KMS-11 (cell line): Measurements from ENCODE around the gene BTBD19.

Experiments
- H2AFZ ChIP-seq: fragments of 200-600 bp; sonication (generic); 2 replicates; pipeline ENCODE4 v1.6.1; 2016; ENCODE audit warnings: antibody characterized with exemption, mixed run types, low read depth
- H3K27ac ChIP-seq: fragments of 200-600 bp; sonication (generic); 2 replicates; pipeline ENCODE4 v1.6.1; 2016; ENCODE audit warnings: mild to moderate bottlenecking, mixed run types
- H3K27me3 ChIP-seq: fragments of 200-600 bp; sonication (generic); 2 replicates; pipeline ENCODE4 v1.6.1; 2017; ENCODE audit warnings: mild to moderate bottlenecking, low read depth, mixed run types, moderate library complexity; ENCODE audit not compliant: insufficient read depth
- H3K36me3 ChIP-seq: fragments of 200-600 bp; sonication (generic); 2 replicates; pipeline ENCODE4 v1.6.1; 2017; ENCODE audit warnings: mild to moderate bottlenecking, mixed run types; ENCODE audit not compliant: insufficient read depth
- H3K4me1 ChIP-seq: fragments of 200-600 bp; sonication (generic); 2 replicates; pipeline ENCODE4 v1.6.1; 2016; ENCODE audit warnings: mild to moderate bottlenecking, low read depth, mixed run types; ENCODE audit not compliant: poor library complexity, severe bottlenecking
- H3K4me2 ChIP-seq: fragments of 200-600 bp; sonication (generic); 2 replicates; pipeline ENCODE4 v1.7.0; 2016; ENCODE audit warnings: mild to moderate bottlenecking, mixed run types
- H3K4me3 ChIP-seq: fragments of 200-600 bp; sonication (generic); IDR thresholded peaks from 2 replicates; pipeline ENCODE4 v1.6.1; 2017; ENCODE audit warnings: low read depth, low read length, mixed read lengths; ENCODE audit not compliant: insufficient read depth
- H3K79me2 ChIP-seq: fragments of 200-600 bp; sonication (generic); 2 replicates; pipeline ENCODE4 v1.6.1; 2016; ENCODE audit warnings: low read depth, mixed run types; ENCODE audit not compliant: insufficient read depth
- H3K9ac ChIP-seq: fragments of 200-600 bp; sonication (generic); 2 replicates; pipeline ENCODE4 v1.6.1; 2016; ENCODE audit warnings: mild to moderate bottlenecking, mixed run types
- H4K20me1 ChIP-seq: fragments of 200-600 bp; sonication (generic); 2 replicates; pipeline ENCODE4 v1.6.1; 2016; ENCODE audit warnings: mild to moderate bottlenecking, mixed run types; ENCODE audit not compliant: insufficient read depth
- CTCF ChIP-seq: fragments of 200-600 bp; sonication (generic); conservative IDR thresholded peaks from 2 replicates; pipeline ENCODE4 v1.6.1; 2017; ENCODE audit warnings: low read depth, mild to moderate bottlenecking, antibody characterized with exemption, low read length, moderate library complexity, mixed read lengths

BTBD19 gene

GRCh38 chr1:44786841-44787426 lies 21.4 kb upstream of the BTBD19 start:
- Histone ChIP-seq H2AFZ (no peak overlapping the region), H3K4me2 (no peak overlapping the region), H3K9ac (no peak overlapping the region)

GRCh38 chr1:44787506-44787905 lies 20.8 kb upstream of the BTBD19 start:
- Histone ChIP-seq H3K4me1 (no peaks in the 10 kb centered on the region), H3K79me2 (no peaks in the 10 kb centered on the region), H3K4me2 (no peak overlapping the region), H3K27me3 (no peaks in the 10 kb centered on the region), H3K27ac (no peak overlapping the region), H3K4me3 (no peak overlapping the region), H3K36me3 (no peaks in the 10 kb centered on the region), H2AFZ (no peak overlapping the region), H4K20me1 (no peaks in the 10 kb centered on the region), H3K9ac (no peak overlapping the region)
- no peak for TF ChIP-seq CTCF

More at GRCh38 chr1:44786841-44787426, 21.4 kb upstream of the BTBD19 start:
- Histone ChIP-seq H3K4me3 (no peak overlapping the region), H3K79me2 (no peaks in the 10 kb centered on the region), H3K4me1 (no peaks in the 10 kb centered on the region), H3K27ac (no peak overlapping the region), H3K27me3 (no peaks in the 10 kb centered on the region), H3K36me3 (no peaks in the 10 kb centered on the region), H4K20me1 (no peaks in the 10 kb centered on the region)
- no peak for TF ChIP-seq CTCF

- Histone ChIP-seq H3K4me2 (no peak within 1 kb of the TSS), H3K4me3 (no peak within 1 kb of the TSS), H4K20me1 (no peaks in the 10 kb centered on the region), H3K79me2 (no peaks in the 10 kb centered on the region), H3K36me3 (no peaks in the 10 kb centered on the region), H3K27me3 (no peaks in the 10 kb centered on the region), H2AFZ (no peak within 1 kb of the TSS), H3K9ac (no peak within 1 kb of the TSS), H3K4me1 (no peaks in the 10 kb centered on the region), H3K27ac (no peak within 1 kb of the TSS)
- TF ChIP-seq CTCF = no peak
These were observed 20.0 kb upstream of the BTBD19 start, which contains the start of gene BEST4 for GRCh38 chr1:44788120-44788860. TSS of gene BEST4 (minus strand) at chr1:44788170. CDS start at chr1:44787705, 465 bp downstream.

- H2AFZ ChIP-seq = no peak overlapping the region
- H3K4me2 ChIP-seq = no peak overlapping the region
- TF ChIP-seq CTCF = no peak
- no peak overlapping the region for H3K4me3 ChIP-seq
- no peaks in the 10 kb centered on the region for H3K36me3 ChIP-seq
- no peaks in the 10 kb centered on the region for H3K79me2 ChIP-seq
- H3K27me3 ChIP-seq = no peaks in the 10 kb centered on the region
- H3K27ac ChIP-seq = no peak overlapping the region
- H3K4me1 ChIP-seq = no peaks in the 10 kb centered on the region
- no peak overlapping the region for H3K9ac ChIP-seq
- no peaks in the 10 kb centered on the region for H4K20me1 ChIP-seq
These were observed 17.1 kb upstream of the BTBD19 start for GRCh38 chr1:44790968-44791801.
